HCT116 (cell line): ENCODE data around the gene RPL31.

Source experiments
- CBX3 ChIP-seq: IDR thresholded peaks from 2 replicates; pipeline ENCODE4 v1.6.1; 2012; ENCODE audit warnings: low read depth
- CEBPB ChIP-seq: IDR thresholded peaks from 2 replicates; pipeline ENCODE4 v1.6.1; 2012; ENCODE audit warnings: low read depth
- EGR1 ChIP-seq: IDR thresholded peaks from 2 replicates; pipeline ENCODE4 v1.6.1; 2012; ENCODE audit warnings: low read depth
- EZH2 ChIP-seq: fragments of 200-600 bp; sonication (generic); IDR thresholded peaks from 2 replicates; pipeline ENCODE4 v1.6.1; 2017; ENCODE audit warnings: antibody characterized with exemption, mixed run types
- MAX ChIP-seq: IDR thresholded peaks from 2 replicates; pipeline ENCODE4 v1.6.1; 2012
- POLR2A ChIP-seq: IDR thresholded peaks from 2 replicates; pipeline ENCODE4 v1.7.0; 2011; ENCODE audit warnings: borderline replicate concordance; ENCODE audit not compliant: insufficient read depth, insufficient read length; ENCODE audit errors: extremely low read depth
- RAD21 ChIP-seq: IDR thresholded peaks from 2 replicates; pipeline ENCODE4 v1.6.1; 2012; ENCODE audit warnings: low read depth, mild to moderate bottlenecking
- TCF7L2 ChIP-seq: IDR thresholded peaks from 2 replicates; pipeline ENCODE4 v1.7.0; 2011; ENCODE audit warnings: borderline replicate concordance, inconsistent platforms; ENCODE audit not compliant: insufficient read depth, insufficient read length; ENCODE audit errors: extremely low read depth
- ZNF274 ChIP-seq: fragments of 200-500 bp; sonication (Bioruptor generic); IDR thresholded peaks from 2 replicates; pipeline ENCODE4 v1.6.1; 2014; ENCODE audit warnings: mild to moderate bottlenecking, low read depth, low read length, inconsistent platforms
- TF ChIP-seq, protein P1 (sequence below), 3 experiments: fragments of 200-600 bp in 1 of 3; sonication (generic) in 1 of 3; IDR thresholded peaks in 2 of 3; conservative IDR thresholded peaks in 1 of 3; 2 replicates each; pipeline ENCODE4 v1.5.1; 2012 to 2017; ENCODE audit warnings: low read depth in 2 of 3, low read length in 2 of 3, antibody characterized with exemption in 1 of 3, borderline replicate concordance in 1 of 3, control low read depth in 1 of 3, mild to moderate bottlenecking in 1 of 3, mixed read lengths in 1 of 3, mixed run types in 1 of 3, moderate library complexity in 1 of 3; ENCODE audit not compliant: insufficient read depth in 1 of 3
- TF ChIP-seq, protein P2 (sequence below): IDR thresholded peaks from 2 replicates; pipeline ENCODE4 v1.6.1; 2012; ENCODE audit warnings: low read depth

DNA sequence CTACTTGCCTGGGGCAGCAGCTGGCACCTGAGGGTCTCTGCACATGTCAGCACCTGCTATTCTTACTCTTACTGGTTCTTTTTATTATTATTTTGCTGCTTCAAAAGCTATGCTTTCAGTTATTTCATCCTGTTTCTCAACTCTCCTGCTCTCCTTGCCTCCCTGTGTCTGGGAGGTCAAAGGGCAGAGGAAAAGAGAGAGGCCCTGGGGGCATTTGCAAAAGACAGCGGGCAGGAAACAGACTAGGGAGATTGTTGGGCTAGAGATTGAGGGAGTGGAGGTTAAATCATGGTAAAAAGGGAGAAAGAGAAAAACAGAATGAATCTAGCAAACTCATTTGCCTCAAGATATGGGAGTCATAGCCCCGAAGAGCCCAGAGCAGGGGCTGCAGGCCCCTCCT lies 21.1 kb upstream of the RPL31 start:
- TF ChIP-seq, protein P1, sequence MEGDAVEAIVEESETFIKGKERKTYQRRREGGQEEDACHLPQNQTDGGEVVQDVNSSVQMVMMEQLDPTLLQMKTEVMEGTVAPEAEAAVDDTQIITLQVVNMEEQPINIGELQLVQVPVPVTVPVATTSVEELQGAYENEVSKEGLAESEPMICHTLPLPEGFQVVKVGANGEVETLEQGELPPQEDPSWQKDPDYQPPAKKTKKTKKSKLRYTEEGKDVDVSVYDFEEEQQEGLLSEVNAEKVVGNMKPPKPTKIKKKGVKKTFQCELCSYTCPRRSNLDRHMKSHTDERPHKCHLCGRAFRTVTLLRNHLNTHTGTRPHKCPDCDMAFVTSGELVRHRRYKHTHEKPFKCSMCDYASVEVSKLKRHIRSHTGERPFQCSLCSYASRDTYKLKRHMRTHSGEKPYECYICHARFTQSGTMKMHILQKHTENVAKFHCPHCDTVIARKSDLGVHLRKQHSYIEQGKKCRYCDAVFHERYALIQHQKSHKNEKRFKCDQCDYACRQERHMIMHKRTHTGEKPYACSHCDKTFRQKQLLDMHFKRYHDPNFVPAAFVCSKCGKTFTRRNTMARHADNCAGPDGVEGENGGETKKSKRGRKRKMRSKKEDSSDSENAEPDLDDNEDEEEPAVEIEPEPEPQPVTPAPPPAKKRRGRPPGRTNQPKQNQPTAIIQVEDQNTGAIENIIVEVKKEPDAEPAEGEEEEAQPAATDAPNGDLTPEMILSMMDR (IDR thresholded peaks at IDR 0.05 in 2 of 3, conservative IDR thresholded peaks at IDR 0.05 in 1 of 3; ENCODE audit: borderline replicate concordance in 1 of 3, insufficient read depth in 1 of 3, low read depth in 2 of 3, low read length in 2 of 3) = no peak
- TF ChIP-seq POLR2A = no peak
- no peak for TF ChIP-seq ZNF274
- TF ChIP-seq, protein P2, sequence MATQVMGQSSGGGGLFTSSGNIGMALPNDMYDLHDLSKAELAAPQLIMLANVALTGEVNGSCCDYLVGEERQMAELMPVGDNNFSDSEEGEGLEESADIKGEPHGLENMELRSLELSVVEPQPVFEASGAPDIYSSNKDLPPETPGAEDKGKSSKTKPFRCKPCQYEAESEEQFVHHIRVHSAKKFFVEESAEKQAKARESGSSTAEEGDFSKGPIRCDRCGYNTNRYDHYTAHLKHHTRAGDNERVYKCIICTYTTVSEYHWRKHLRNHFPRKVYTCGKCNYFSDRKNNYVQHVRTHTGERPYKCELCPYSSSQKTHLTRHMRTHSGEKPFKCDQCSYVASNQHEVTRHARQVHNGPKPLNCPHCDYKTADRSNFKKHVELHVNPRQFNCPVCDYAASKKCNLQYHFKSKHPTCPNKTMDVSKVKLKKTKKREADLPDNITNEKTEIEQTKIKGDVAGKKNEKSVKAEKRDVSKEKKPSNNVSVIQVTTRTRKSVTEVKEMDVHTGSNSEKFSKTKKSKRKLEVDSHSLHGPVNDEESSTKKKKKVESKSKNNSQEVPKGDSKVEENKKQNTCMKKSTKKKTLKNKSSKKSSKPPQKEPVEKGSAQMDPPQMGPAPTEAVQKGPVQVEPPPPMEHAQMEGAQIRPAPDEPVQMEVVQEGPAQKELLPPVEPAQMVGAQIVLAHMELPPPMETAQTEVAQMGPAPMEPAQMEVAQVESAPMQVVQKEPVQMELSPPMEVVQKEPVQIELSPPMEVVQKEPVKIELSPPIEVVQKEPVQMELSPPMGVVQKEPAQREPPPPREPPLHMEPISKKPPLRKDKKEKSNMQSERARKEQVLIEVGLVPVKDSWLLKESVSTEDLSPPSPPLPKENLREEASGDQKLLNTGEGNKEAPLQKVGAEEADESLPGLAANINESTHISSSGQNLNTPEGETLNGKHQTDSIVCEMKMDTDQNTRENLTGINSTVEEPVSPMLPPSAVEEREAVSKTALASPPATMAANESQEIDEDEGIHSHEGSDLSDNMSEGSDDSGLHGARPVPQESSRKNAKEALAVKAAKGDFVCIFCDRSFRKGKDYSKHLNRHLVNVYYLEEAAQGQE = no peak
- TF ChIP-seq MAX = no peak
- TF ChIP-seq EZH2 = no peak
- TF ChIP-seq TCF7L2 = no peak
- no peak for TF ChIP-seq RAD21
- no peak for TF ChIP-seq CBX3
- no peak for TF ChIP-seq EGR1
- TF ChIP-seq CEBPB = no peak
